ENCODE results near the gene FREM2. TPM values are rescaled to one million over a fixed set of nuclear protein-coding genes. Genes with fewer than 3 reads are reported as not detected.

The FREM2 gene
- total RNA-seq, 3 donors from 2014 or later, result 0.33 to 0.96 (median 0.59) TPM

- TF ChIP-seq POLR2AphosphoS5 (IDR thresholded peaks at IDR 0.05) (no peak), CTCF (IDR thresholded peaks at IDR 0.05) (no peak), POLR2A (IDR thresholded peaks at IDR 0.05) (no peak)
- Histone ChIP-seq H3K4me3 (no peak overlapping the region), H3K36me3 (no peaks in the 10 kb centered on the region), H3K4me1 (no peaks in the 10 kb centered on the region), H3K27me3 (no peaks in the 10 kb centered on the region), H3K9me3 (no peaks in the 10 kb centered on the region), H3K27ac (no peak overlapping the region)
- no peak for DNase-seq (ENCODE audit: low spot score in 2 of 2)
- intact Hi-C loops (cut with DNase I; ENCODE audit: low total_unique reads), result no loop called here
Observed at GRCh38 chr13:38856065-38856464, 169.2 kb downstream of the FREM2 start.

DNA sequence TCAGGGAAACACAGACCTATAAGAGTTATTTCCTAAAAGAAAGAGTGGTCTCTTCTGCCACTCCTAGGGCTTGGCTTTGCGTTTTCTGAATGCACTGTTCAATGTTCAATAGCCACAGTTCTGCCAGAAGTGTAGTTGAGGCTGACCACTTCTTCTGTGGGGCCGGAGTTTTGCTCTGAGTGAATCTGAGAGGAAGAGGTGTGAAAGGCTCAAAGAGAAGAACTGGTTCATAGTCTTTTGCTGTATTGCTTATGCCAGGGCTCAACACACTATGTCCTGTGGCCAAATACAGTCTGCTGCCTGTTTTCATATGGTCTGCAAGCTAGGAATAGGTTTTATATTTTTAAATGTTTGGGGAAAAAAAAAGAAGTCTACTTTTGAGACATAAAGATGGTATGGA lies 175.6 kb downstream of the FREM2 start:
- H3K27me3 ChIP-seq, result no peaks in the 10 kb centered on the region
- TF ChIP-seq CTCF (IDR thresholded peaks at IDR 0.05), result no peak
- TF ChIP-seq POLR2A (IDR thresholded peaks at IDR 0.05), result no peak
- TF ChIP-seq POLR2AphosphoS5 (IDR thresholded peaks at IDR 0.05), result no peak

DNA sequence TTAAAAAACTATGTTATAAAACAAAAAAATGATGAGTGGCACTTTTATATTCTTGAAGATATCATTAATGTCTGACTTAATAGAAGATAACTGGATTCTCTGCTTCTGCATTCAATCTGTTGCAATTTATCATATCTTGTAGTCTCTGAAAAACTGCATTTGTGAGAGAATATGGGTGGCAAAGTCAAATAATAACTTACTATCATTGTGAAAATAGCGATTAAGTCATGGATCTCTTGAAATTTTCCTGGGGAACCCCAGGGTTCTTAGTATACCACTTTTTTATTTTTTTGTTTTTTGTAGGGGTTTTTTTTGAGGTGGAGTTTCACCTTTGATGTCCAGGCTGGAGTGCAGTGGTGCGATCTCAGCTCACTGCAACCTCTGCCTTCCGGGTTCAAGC lies 176.7 kb downstream of the FREM2 start:
- Histone ChIP-seq H3K4me3 (no peak overlapping the region), H3K4me1 (no peaks in the 10 kb centered on the region), H3K9me3 (no peaks in the 10 kb centered on the region), H3K27me3 (no peaks in the 10 kb centered on the region), H3K27ac (no peak overlapping the region), H3K36me3 (no peaks in the 10 kb centered on the region)
- TF ChIP-seq POLR2A (IDR thresholded peaks at IDR 0.05) (no peak), CTCF (IDR thresholded peaks at IDR 0.05) (no peak), POLR2AphosphoS5 (IDR thresholded peaks at IDR 0.05) (no peak)
- DNase-seq (ENCODE audit: low spot score in 2 of 2), result no peak
- intact Hi-C loops (cut with DNase I; ENCODE audit: low total_unique reads), result no loop called here

More for the DNA sequence above, 175.6 kb downstream of the FREM2 start:
- no peak for DNase-seq (ENCODE audit: low spot score in 2 of 2)
- Histone ChIP-seq H3K27ac (no peak overlapping the region), H3K9me3 (no peaks in the 10 kb centered on the region), H3K4me1 (no peaks in the 10 kb centered on the region), H3K36me3 (no peaks in the 10 kb centered on the region), H3K4me3 (no peak overlapping the region)
- intact Hi-C loops (cut with DNase I; ENCODE audit: low total_unique reads), result no loop called here

- Histone ChIP-seq H3K4me3 (no peak overlapping the region), H3K36me3 (no peaks in the 10 kb centered on the region), H3K27ac (no peak overlapping the region), H3K27me3 (no peaks in the 10 kb centered on the region), H3K9me3 (no peaks in the 10 kb centered on the region), H3K4me1 (no peaks in the 10 kb centered on the region)
- intact Hi-C loops (cut with DNase I; ENCODE audit: low total_unique reads), result no loop called here
- TF ChIP-seq POLR2AphosphoS5 (IDR thresholded peaks at IDR 0.05), result no peak
- no peak for TF ChIP-seq POLR2A (IDR thresholded peaks at IDR 0.05)
- DNase-seq (ENCODE audit: low spot score in 2 of 2), result no peak
Observed at GRCh38 chr13:38866649-38867048, 179.8 kb downstream of the FREM2 start.

DNA sequence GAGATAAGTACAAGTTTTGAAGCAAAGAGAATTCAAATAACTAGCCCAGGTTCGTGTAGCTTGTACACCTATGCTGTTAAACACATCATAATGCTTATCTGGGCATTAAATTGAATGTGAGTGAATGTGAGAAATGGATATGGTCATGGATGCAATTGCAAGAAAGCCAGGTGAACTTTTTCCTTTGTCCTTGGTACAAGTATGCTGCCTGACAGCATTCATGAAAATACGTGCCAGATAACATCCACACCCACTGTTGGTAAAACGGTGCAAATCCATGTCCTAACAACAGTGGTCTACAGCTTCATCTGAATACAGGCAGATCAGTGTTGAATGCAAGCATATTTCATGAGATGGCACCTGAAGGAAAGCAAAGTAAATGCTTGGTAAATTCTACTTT lies 181.5 kb downstream of the FREM2 start:
- Histone ChIP-seq H3K4me1 (no peaks in the 10 kb centered on the region), H3K36me3 (no peaks in the 10 kb centered on the region), H3K4me3 (no peak overlapping the region), H3K27me3 (no peaks in the 10 kb centered on the region), H3K9me3 (no peaks in the 10 kb centered on the region), H3K27ac (no peak overlapping the region)
- TF ChIP-seq POLR2A (IDR thresholded peaks at IDR 0.05), result no peak
- no peak for TF ChIP-seq POLR2AphosphoS5 (IDR thresholded peaks at IDR 0.05)
- no peak for TF ChIP-seq CTCF (IDR thresholded peaks at IDR 0.05)
- DNase-seq (ENCODE audit: low spot score in 2 of 2), result no peak
- intact Hi-C loops (cut with DNase I; ENCODE audit: low total_unique reads), result no loop called here

- H3K27ac ChIP-seq, result no peak overlapping the region
- H3K4me3 ChIP-seq, result no peak overlapping the region
- TF ChIP-seq POLR2A (IDR thresholded peaks at IDR 0.05), result no peak
- no peak for TF ChIP-seq CTCF (IDR thresholded peaks at IDR 0.05)
- no peak for TF ChIP-seq POLR2AphosphoS5 (IDR thresholded peaks at IDR 0.05)
- intact Hi-C loops (cut with DNase I; ENCODE audit: low total_unique reads), result no loop called here
- no peak for DNase-seq (ENCODE audit: low spot score in 2 of 2)
- no peaks in the 10 kb centered on the region for H3K9me3 ChIP-seq
- no peaks in the 10 kb centered on the region for H3K27me3 ChIP-seq
- no peaks in the 10 kb centered on the region for H3K36me3 ChIP-seq
- no peaks in the 10 kb centered on the region for H3K4me1 ChIP-seq
Observed at GRCh38 chr13:38868870-38869269, 182.0 kb downstream of the FREM2 start.

All from breast epithelium (tissue), 4 donors.